Endothelial cell (in vitro differentiated cells): Measurements from ENCODE around the gene IL1B. TPM values are rescaled to one million over a fixed set of nuclear protein-coding genes. Genes with fewer than 3 reads are reported as not detected.
"Not testable (repeated sequence)": the region's sequence is repeated elsewhere in the genome, so short reads cannot be mapped to it uniquely, and the experiment has no call there.

ENCODE experiments used
- DNase-seq: peaks from one replicate; pipeline ENCODE4 v3.0.0; 2021; ENCODE audit warnings: low spot score
- H3K27ac Mint-ChIP-seq: one replicate; pipeline ENCODE4 v1.8.0; 2021; ENCODE audit warnings: mixed read lengths, inconsistent platforms; ENCODE audit not compliant: unreplicated experiment
- H3K27me3 Mint-ChIP-seq: one replicate; pipeline ENCODE4 v1.8.0; 2021; ENCODE audit warnings: mild to moderate bottlenecking, moderate library complexity, mixed read lengths, inconsistent platforms; ENCODE audit not compliant: unreplicated experiment
- H3K36me3 Mint-ChIP-seq: one replicate; pipeline ENCODE4 v1.8.0; 2021; ENCODE audit warnings: mild to moderate bottlenecking, low read depth, mixed read lengths, inconsistent platforms; ENCODE audit not compliant: unreplicated experiment
- H3K4me1 Mint-ChIP-seq: one replicate; pipeline ENCODE4 v1.8.0; 2021; ENCODE audit warnings: mild to moderate bottlenecking, mixed read lengths, inconsistent platforms; ENCODE audit not compliant: unreplicated experiment
- H3K4me3 Mint-ChIP-seq: one replicate; pipeline ENCODE4 v1.8.0; 2021; ENCODE audit warnings: mild to moderate bottlenecking, mixed read lengths, inconsistent platforms; ENCODE audit not compliant: unreplicated experiment
- H3K9me3 Mint-ChIP-seq: one replicate; pipeline ENCODE4 v1.8.0; 2021; ENCODE audit warnings: mixed read lengths, inconsistent platforms; ENCODE audit not compliant: unreplicated experiment
- CTCF ChIP-seq: fragments of 200-600 bp; sonication (generic); IDR thresholded peaks from one replicate; pipeline ENCODE4 v1.5.0; 2021; ENCODE audit warnings: antibody characterized with exemption; ENCODE audit not compliant: unreplicated experiment
- total RNA-seq: library from RNA; stranded (reverse); fragmentation: NEBNext Ultra II Directional; extraction: Animal tissue kit (Norgen Biotek cat#: 25700); gene quantifications from one replicate; pipeline ENCODE4 v1.2.1, GENCODE V29; 2021; ENCODE audit not compliant: unreplicated experiment

The IL1B gene
- total RNA-seq, 1 donor from 2014 or later: not detected

GRCh38 chr2:112867701-112868631 is 31.4 kb upstream of the IL1B start:
- H3K36me3 Mint-ChIP-seq: peaks cover 9% of the 10 kb centered on the region
- H3K4me1 Mint-ChIP-seq: no peaks in the 10 kb centered on the region
- peaks cover 12% of the 10 kb centered on the region for H3K9me3 Mint-ChIP-seq
- no peak for TF ChIP-seq CTCF
- no peak for DNase-seq
- H3K4me3 Mint-ChIP-seq: no peak overlapping the region
- no peak overlapping the region for H3K27ac Mint-ChIP-seq
- no peaks in the 10 kb centered on the region for H3K27me3 Mint-ChIP-seq

GRCh38 chr2:112866128-112866835 is 29.7 kb upstream of the IL1B start:
- no peaks in the 10 kb centered on the region for H3K4me1 Mint-ChIP-seq
- no peak overlapping the region for H3K4me3 Mint-ChIP-seq
- no peak for TF ChIP-seq CTCF
- no peaks in the 10 kb centered on the region for H3K27me3 Mint-ChIP-seq
- H3K27ac Mint-ChIP-seq: no peak overlapping the region
- DNase-seq: no peak
- H3K9me3 Mint-ChIP-seq: peaks cover 12% of the 10 kb centered on the region
- peaks cover 9% of the 10 kb centered on the region for H3K36me3 Mint-ChIP-seq

- H3K9me3 Mint-ChIP-seq: peaks cover 12% of the 10 kb centered on the region
Measured at GRCh38 chr2:112864072-112864471, 27.5 kb upstream of the IL1B start.

GRCh38 chr2:112859406-112860183 is 23.0 kb upstream of the IL1B start:
- H3K36me3 Mint-ChIP-seq, H3K27me3 Mint-ChIP-seq, DNase-seq, H3K4me1 Mint-ChIP-seq, H3K9me3 Mint-ChIP-seq, H3K27ac Mint-ChIP-seq, H3K4me3 Mint-ChIP-seq: not testable (repeated sequence)

More at GRCh38 chr2:112864072-112864471, 27.5 kb upstream of the IL1B start:
- Mint-ChIP-seq H3K4me3 (no peak overlapping the region), H3K4me1 (no peaks in the 10 kb centered on the region), H3K27me3 (no peaks in the 10 kb centered on the region), H3K36me3 (peaks cover 11% of the 10 kb centered on the region), H3K27ac (no peak overlapping the region)
- DNase-seq: no peak
- TF ChIP-seq CTCF: no peak

GRCh38 chr2:112850588-112850987 is 14.0 kb upstream of the IL1B start:
- no peak overlapping the region for H3K4me3 Mint-ChIP-seq
- no peak for DNase-seq
- H3K4me1 Mint-ChIP-seq: peaks cover 5% of the 10 kb centered on the region
- no peak overlapping the region for H3K27ac Mint-ChIP-seq
- TF ChIP-seq CTCF: no peak
- H3K36me3 Mint-ChIP-seq: no peaks in the 10 kb centered on the region
- H3K9me3 Mint-ChIP-seq: no peaks in the 10 kb centered on the region
- peaks cover 4% of the 10 kb centered on the region for H3K27me3 Mint-ChIP-seq
